Mesendoderm (in vitro differentiated cells): ENCODE measurements around the gene TNS1.

Experiments used
- DNase-seq: peaks from one replicate; pipeline ENCODE4 v3.0.0; 2013
- H2AK5ac ChIP-seq: 2 replicates; pipeline ENCODE4 v1.6.1; 2013; ENCODE audit warnings: low read length, inconsistent platforms
- H2BK120ac ChIP-seq: 2 replicates; pipeline ENCODE4 v1.6.1; 2013; ENCODE audit warnings: low read depth, mild to moderate bottlenecking, low read length, moderate library complexity, mixed read lengths
- H2BK15ac ChIP-seq: replicated peaks from 2 replicates; pipeline ENCODE4 v1.6.1; 2013; ENCODE audit warnings: low read depth, mild to moderate bottlenecking, moderate library complexity
- H2BK5ac ChIP-seq: 2 replicates; pipeline ENCODE4 v1.6.1; 2013; ENCODE audit warnings: low read length, inconsistent platforms
- H3K18ac ChIP-seq: 2 replicates; pipeline ENCODE4 v1.6.1; 2013; ENCODE audit warnings: mild to moderate bottlenecking, low read length, mixed read lengths
- H3K23ac ChIP-seq: one replicate; pipeline ENCODE4 v1.6.1; 2013; ENCODE audit warnings: low read length
- H3K27ac ChIP-seq: 2 replicates; pipeline ENCODE4 v1.5.1; 2013; ENCODE audit warnings: low read depth, mild to moderate bottlenecking, inconsistent platforms, low read length, moderate library complexity
- H3K27me3 ChIP-seq: 2 replicates; pipeline ENCODE4 v1.6.1; 2013; ENCODE audit warnings: low read length, control low read depth, mild to moderate bottlenecking, inconsistent platforms; ENCODE audit not compliant: insufficient read depth, poor library complexity
- H3K36me3 ChIP-seq: 2 replicates; pipeline ENCODE4 v1.6.1; 2013; ENCODE audit warnings: low read length, inconsistent platforms; ENCODE audit not compliant: control insufficient read depth, insufficient read depth
- H3K4ac ChIP-seq: one replicate; pipeline ENCODE4 v1.6.1; 2013; ENCODE audit warnings: low read depth, mild to moderate bottlenecking, low read length, moderate library complexity
- H3K4me1 ChIP-seq: 2 replicates; pipeline ENCODE4 v1.6.1; 2013; ENCODE audit warnings: low read depth, low read length, inconsistent platforms; ENCODE audit not compliant: control insufficient read depth
- H3K4me2 ChIP-seq: 2 replicates; pipeline ENCODE4 v1.6.1; 2013; ENCODE audit warnings: low read length
- H3K4me3 ChIP-seq: 2 replicates; pipeline ENCODE4 v1.5.1; 2013; ENCODE audit warnings: mild to moderate bottlenecking, low read length
- H3K56ac ChIP-seq: one replicate; pipeline ENCODE4 v1.6.1; 2013; ENCODE audit warnings: low read length
- H3K79me1 ChIP-seq: 2 replicates; pipeline ENCODE4 v1.6.1; 2013; ENCODE audit warnings: low read length, inconsistent platforms
- H3K79me2 ChIP-seq: 2 replicates; pipeline ENCODE4 v1.6.1; 2013; ENCODE audit warnings: mild to moderate bottlenecking, low read length; ENCODE audit not compliant: control insufficient read depth, insufficient read depth
- H3K9ac ChIP-seq: 2 replicates; pipeline ENCODE4 v1.6.1; 2013; ENCODE audit warnings: low read length, inconsistent platforms
- H4K5ac ChIP-seq: one replicate; pipeline ENCODE4 v1.6.1; 2013; ENCODE audit warnings: low read length
- H4K8ac ChIP-seq: one replicate; pipeline ENCODE4 v1.6.1; 2013; ENCODE audit warnings: low read depth, mild to moderate bottlenecking, control low read depth, low read length, moderate library complexity
- WGBS: extraction: QIAGEN DNeasy Blood & Tissue Kit; methylation state at CpG from one replicate; pipeline ENCODE4 v1.1.7; 2013; ENCODE audit warnings: low lambda C conversion rate, missing lambda C conversion rate; ENCODE audit not compliant: insufficient coverage; ENCODE audit errors: extremely low coverage; 5-methylcytosine and 5-hydroxymethylcytosine counted together

TNS1 gene

DNA sequence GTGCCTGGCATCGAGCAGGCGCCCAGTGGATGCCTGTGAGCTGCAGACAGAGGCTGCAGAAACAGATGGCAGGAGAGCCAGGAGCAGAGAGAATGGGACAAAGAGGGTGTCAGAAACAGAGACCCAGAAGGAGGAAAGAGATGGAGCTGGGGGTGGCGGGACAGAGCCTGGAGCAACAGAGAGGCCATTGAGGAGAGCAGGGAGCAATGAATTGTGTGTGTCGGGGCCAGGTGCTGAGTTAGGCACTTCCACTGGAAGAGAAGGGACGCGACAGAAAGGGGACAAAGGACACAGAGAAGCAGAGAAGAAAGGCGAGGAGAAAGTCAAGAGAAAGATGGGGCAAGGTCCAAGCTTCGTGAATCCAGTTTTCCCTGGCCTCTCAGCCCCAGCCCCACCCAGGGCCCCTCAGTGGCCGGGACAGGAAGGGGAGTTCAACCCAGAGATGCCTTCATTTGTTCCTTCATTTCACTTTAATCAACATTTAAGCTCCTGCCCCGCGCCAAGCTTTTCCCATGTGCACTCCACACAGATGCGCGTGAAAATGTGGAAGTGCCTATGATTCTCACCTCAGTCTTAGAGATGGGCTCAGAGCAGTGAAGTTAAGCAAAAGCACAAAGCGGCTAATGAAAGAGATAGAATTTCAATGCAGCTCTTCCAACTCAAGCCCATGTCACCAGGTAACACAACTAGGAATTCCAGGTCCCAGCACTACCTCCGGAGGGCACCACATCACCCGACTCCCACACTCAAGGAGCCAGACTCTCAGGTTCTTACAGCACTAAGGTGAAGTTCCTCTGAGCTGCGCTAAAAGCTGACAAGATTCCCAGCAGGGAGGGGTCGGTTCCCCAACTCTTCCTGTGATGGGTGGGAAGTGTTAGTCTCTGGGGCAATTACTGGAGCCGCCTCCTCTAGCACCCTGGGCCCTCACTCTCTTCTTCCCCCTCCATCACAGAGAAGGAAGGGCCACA, 55.1 kb downstream of the TNS1 start:
- Histone ChIP-seq H3K4me3 (no peak overlapping the region), H3K27me3 (no peaks in the 10 kb centered on the region), H2BK15ac (no peak overlapping the region), H3K4ac (no peak overlapping the region), H2AK5ac (no peak overlapping the region), H3K23ac (no peak overlapping the region), H3K36me3 (no peaks in the 10 kb centered on the region), H3K79me2 (no peaks in the 10 kb centered on the region), H4K5ac (no peak overlapping the region), H2BK120ac (no peak overlapping the region), H3K18ac (no peak overlapping the region), H2BK5ac (no peak overlapping the region), H3K79me1 (no peaks in the 10 kb centered on the region), H3K27ac (no peak overlapping the region), H3K4me1 (peaks cover 8% of the 10 kb centered on the region), H4K8ac (no peak overlapping the region), H3K56ac (no peak overlapping the region), H3K4me2 (no peak overlapping the region), H3K9ac (no peak overlapping the region)
- WGBS = no CpG with 5 or more reads among the region's 19 CpGs
- peak; percentile 85 for DNase-seq

DNA sequence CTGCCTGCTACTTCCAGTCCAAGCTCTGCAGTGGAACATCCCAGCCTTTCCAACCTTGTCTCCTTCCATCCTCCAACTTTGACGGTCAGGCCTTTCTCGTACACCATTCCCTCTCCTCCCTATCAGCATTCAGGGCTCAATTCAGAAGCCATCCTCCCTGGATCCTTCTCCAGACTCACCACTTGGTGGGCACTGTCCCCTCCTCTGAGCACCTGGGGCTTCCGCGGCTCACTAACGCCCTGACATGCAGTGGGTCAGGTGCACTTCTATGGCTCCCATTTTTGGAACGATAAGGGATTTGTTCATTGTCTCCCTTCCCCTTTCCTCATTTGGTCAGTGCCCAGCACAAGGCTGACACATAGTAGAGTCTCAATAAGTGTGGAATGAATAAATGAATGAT, 56.7 kb downstream of the TNS1 start:
- no peaks in the 10 kb centered on the region for H3K79me1 ChIP-seq
- H3K9ac ChIP-seq = no peak overlapping the region
- H3K36me3 ChIP-seq = no peaks in the 10 kb centered on the region
- WGBS = no CpG with 5 or more reads among the region's 6 CpGs
- peaks cover 8% of the 10 kb centered on the region for H3K4me1 ChIP-seq
- H3K4me2 ChIP-seq = no peak overlapping the region
- H2AK5ac ChIP-seq = no peak overlapping the region
- no peak overlapping the region for H2BK15ac ChIP-seq
- no peak overlapping the region for H3K4ac ChIP-seq
- no peak overlapping the region for H2BK5ac ChIP-seq
- no peak overlapping the region for H4K5ac ChIP-seq
- no peak for DNase-seq
- H3K56ac ChIP-seq = no peak overlapping the region
- no peak overlapping the region for H4K8ac ChIP-seq
- H3K27me3 ChIP-seq = no peaks in the 10 kb centered on the region
- H3K79me2 ChIP-seq = no peaks in the 10 kb centered on the region
- H3K4me3 ChIP-seq = no peak overlapping the region
- no peak overlapping the region for H3K23ac ChIP-seq
- H3K27ac ChIP-seq = no peak overlapping the region
- no peak overlapping the region for H2BK120ac ChIP-seq
- no peak overlapping the region for H3K18ac ChIP-seq

GRCh38 chr2:217945530-217945929, 57.3 kb downstream of the TNS1 start:
- Histone ChIP-seq H3K9ac (no peak overlapping the region), H3K4me1 (peaks cover 8% of the 10 kb centered on the region), H3K27ac (no peak overlapping the region), H3K56ac (no peak overlapping the region), H4K5ac (no peak overlapping the region), H4K8ac (no peak overlapping the region), H3K4ac (no peak overlapping the region), H3K79me2 (no peaks in the 10 kb centered on the region), H2AK5ac (no peak overlapping the region), H2BK120ac (no peak overlapping the region), H3K18ac (no peak overlapping the region), H2BK5ac (no peak overlapping the region), H3K4me2 (no peak overlapping the region), H3K79me1 (no peaks in the 10 kb centered on the region), H3K27me3 (no peaks in the 10 kb centered on the region), H3K23ac (no peak overlapping the region), H2BK15ac (no peak overlapping the region), H3K36me3 (no peaks in the 10 kb centered on the region), H3K4me3 (no peak overlapping the region)
- no peak for DNase-seq
- no CpG with 5 or more reads among the region's 5 CpGs for WGBS

DNA sequence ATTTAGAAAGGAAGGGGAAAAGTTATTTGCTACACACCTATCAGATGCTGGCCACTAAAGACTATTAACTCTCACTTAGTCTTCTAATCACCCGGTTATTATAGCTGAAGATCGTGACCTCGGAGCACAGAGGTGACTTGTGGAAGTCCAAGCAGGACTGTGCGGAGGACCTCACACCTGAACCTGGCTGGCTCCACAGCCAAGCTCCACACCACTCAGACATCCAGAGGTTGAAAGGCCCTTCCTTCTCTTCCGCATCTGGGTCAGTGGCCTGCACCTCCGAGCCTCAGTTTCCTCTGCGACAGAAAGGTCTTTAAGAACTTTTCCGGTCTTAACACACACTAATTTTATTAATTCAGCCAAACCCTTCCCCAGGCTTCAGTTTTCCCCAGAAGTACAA, 57.9 kb downstream of the TNS1 start:
- no peak overlapping the region for H3K4me3 ChIP-seq
- no peak overlapping the region for H3K23ac ChIP-seq
- no peak overlapping the region for H2BK120ac ChIP-seq
- no peak overlapping the region for H2BK15ac ChIP-seq
- no peak overlapping the region for H3K56ac ChIP-seq
- H3K79me2 ChIP-seq = no peaks in the 10 kb centered on the region
- H3K27ac ChIP-seq = no peak overlapping the region
- no peak overlapping the region for H3K18ac ChIP-seq
- H3K27me3 ChIP-seq = no peaks in the 10 kb centered on the region
- no peak overlapping the region for H2AK5ac ChIP-seq
- no peak overlapping the region for H3K4ac ChIP-seq
- H3K4me2 ChIP-seq = no peak overlapping the region
- H4K5ac ChIP-seq = no peak overlapping the region
- no peak for DNase-seq
- peaks cover 8% of the 10 kb centered on the region for H3K4me1 ChIP-seq
- H2BK5ac ChIP-seq = no peak overlapping the region
- H3K9ac ChIP-seq = no peak overlapping the region
- no peak overlapping the region for H4K8ac ChIP-seq
- WGBS = no CpG with 5 or more reads among the region's 8 CpGs
- H3K79me1 ChIP-seq = no peaks in the 10 kb centered on the region
- no peaks in the 10 kb centered on the region for H3K36me3 ChIP-seq

DNA sequence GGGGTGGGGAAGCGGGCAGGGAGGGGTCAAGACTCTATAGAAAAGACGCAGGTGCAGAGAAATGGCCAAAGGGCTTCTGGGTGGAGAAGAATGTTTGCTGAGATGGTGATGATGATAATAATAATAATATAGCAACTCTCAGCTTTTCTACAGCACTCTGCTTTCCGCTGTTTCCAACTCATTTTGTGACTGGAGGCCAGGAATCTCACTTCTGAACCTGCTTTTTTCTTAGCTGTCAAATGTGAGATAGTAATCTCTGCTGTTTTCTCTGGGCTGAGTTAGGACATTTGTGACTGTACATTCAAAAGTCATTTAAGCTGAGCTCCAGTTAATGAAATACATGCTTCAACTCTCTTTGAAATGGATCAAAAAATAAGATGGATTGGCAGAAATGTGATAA, 58.4 kb downstream of the TNS1 start:
- Histone ChIP-seq H2BK5ac (no peak overlapping the region), H3K9ac (no peak overlapping the region), H3K4ac (no peak overlapping the region), H2BK120ac (no peak overlapping the region), H3K4me2 (no peak overlapping the region), H4K5ac (no peak overlapping the region), H2AK5ac (no peak overlapping the region), H3K23ac (no peak overlapping the region), H2BK15ac (no peak overlapping the region), H3K4me1 (peaks cover 8% of the 10 kb centered on the region), H3K79me2 (no peaks in the 10 kb centered on the region), H3K36me3 (no peaks in the 10 kb centered on the region), H3K4me3 (no peak overlapping the region), H3K18ac (no peak overlapping the region), H3K79me1 (no peaks in the 10 kb centered on the region), H3K27ac (no peak overlapping the region), H3K27me3 (no peaks in the 10 kb centered on the region), H4K8ac (no peak overlapping the region), H3K56ac (no peak overlapping the region)
- no peak for DNase-seq
- no CpG with 5 or more reads among the region's 3 CpGs for WGBS
